ENCODE measurements around the gene GPR15LG. TPM values are rescaled to one million over a fixed set of nuclear protein-coding genes. Genes with fewer than 3 reads are reported as not detected.
A peak's percentile ranks its signal among the peaks of the same experiment; 100 is the strongest.
"Not testable (repeated sequence)": the region's sequence is repeated elsewhere in the genome, so short reads cannot be mapped to it uniquely, and the experiment has no call there.

The GPR15LG gene
- total RNA-seq, 1 donor from 2014 or later = 2.1 TPM

- no peak for DNase-seq
These were observed 6.8 kb upstream of the GPR15LG start for GRCh38 chr10:84166620-84167288.

GRCh38 chr10:84167289-84167653 is 6.3 kb upstream of the GPR15LG start:
- DNase-seq = not testable (repeated sequence)

DNA sequence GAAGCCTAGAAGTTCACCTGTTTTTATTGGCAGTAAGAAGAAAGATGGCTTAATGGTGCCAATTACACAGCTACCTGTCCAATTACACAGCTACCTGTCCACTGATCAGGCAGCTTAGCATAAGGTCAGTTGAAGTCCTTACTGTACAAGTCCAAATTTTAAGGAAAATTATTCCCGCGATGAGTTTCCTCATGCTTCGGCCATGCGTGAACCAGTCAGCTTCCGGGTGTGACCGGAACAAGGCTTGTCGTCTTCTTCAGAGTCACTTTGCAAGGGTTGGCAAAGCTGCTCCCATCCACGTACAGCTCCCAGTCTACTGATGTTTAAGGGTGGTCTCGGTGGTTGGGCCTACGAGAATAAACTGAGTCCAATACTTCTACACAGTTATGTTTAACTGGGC is 5.2 kb upstream of the GPR15LG start:
- not testable (repeated sequence) for DNase-seq

DNA sequence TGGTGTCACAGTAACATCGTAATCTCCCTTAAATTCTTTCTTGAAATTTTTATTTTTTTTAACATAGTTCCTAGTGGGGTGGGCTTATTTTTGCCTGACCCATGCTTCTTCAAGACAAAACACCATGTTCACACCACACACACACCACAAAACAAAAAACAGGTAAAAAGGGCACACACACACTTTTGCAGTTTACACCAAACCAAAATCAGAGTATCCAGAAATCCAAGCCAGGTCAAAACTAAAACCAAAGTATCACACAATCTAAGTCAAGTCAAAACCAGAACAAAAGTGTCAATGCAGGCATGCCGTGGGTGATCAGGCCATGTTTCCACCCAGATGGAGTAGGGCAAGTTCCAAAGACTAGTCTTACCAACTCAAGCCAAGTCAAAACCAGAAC is 2.4 kb upstream of the GPR15LG start:
- DNase-seq = not testable (repeated sequence)

DNA sequence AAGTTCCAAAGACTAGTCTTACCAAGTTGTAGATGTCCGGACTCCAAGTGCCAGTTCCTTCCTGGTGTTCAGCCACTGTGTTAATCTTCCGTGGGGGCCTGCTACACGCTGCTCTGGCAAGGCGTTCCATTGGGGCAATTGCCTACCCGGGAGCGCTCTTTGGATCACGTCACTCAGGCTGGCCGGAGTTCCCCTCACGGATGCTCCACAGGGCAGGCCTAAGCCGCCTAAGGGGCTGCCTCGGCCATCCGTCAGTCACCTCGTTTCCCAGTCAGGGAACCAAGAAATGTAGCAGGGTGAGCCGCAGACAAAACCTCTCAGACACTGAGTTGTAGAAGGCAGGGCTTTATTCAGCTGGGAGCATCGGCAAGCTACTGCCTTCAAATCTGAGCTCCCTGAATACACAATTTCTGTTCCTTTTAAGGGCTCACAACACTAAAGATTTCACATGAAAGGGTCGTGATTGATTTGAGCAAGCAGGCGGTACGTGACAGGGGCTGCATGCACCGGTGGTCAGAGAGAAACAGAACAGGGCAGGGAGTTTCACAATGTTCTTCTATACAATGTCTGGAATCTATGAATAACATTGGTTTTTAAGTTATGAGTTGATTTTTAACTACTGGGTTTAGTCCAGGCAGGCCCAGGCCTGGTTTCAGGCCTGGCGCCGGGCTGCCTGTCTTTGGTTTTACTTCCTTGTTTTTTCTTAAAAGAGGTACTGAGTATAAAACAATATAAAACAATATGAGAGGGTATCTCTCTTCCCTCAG is 1.7 kb upstream of the GPR15LG start:
- DNase-seq = not testable (repeated sequence)

GRCh38 chr10:84172467-84173356 is 889 bp upstream of the GPR15LG start:
- no peak for DNase-seq

- DNase-seq = no peak
These were observed 1.8 kb downstream of the GPR15LG start for GRCh38 chr10:84175436-84175835.

GRCh38 chr10:84176351-84176750 is 2.8 kb downstream of the GPR15LG start:
- no peak for DNase-seq

DNA sequence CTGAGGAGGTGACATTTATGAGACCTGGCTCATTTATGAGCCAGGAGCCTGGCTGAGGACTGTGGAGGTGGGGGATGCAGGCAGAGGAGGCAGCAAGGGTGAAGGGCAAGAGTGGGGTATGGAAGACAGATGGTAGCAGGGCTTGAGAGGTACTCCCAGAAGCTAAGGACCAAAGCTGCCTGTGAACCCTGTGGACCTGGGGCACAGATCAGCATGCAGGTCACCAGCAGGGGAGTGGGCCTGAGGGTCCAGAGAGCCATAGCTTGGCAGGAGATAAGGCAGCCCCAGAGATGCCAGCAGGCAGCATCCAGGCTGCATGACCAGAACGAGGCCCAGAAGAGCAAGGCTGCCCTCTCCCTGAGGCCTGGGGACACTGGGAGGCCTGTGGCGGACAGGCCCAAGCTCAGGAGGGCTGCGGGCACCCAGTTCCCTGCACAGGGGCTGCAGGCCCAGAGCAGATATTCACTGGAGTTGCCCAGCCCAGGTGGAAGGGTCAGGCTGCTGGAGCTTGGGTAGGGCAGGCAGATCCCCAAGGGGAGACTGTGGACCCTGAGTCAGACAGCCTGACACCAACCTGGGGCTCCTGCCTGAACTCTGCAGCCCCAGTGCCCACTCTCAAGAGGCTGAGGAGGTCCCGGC is 3.4 kb downstream of the GPR15LG start:
- no peak for DNase-seq

- DNase-seq = no peak
These were observed 4.0 kb downstream of the GPR15LG start for GRCh38 chr10:84177541-84178141.

GRCh38 chr10:84178160-84178609 is 4.6 kb downstream of the GPR15LG start:
- no peak for DNase-seq

- peak; percentile 36 for DNase-seq
These were observed 5.6 kb downstream of the GPR15LG start for GRCh38 chr10:84179059-84179710.

- not testable (repeated sequence) for DNase-seq
These were observed 6.8 kb downstream of the GPR15LG start for GRCh38 chr10:84180386-84180785.

DNA sequence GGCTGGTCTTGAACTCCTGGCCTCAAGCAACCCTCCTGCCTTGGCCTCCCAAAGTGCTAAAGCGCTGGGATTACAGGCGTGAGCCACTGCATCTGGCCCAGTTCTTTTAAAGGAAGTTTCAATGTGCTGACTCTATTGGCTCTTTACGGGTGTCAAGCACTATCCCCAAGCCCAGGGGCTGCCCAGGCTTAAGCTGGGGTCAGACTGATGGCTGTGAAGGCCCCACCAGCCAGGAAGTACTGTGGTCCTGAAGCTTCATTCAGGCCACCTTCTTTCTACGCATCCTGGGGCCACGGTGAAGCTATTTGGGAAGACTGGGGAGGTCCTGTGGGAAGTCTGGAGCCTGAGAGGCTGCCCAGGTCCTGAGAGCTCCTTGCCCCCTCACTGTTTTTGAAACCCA is 8.0 kb downstream of the GPR15LG start:
- DNase-seq = no peak

GRCh38 chr10:84184517-84184916 is 10.9 kb downstream of the GPR15LG start:
- DNase-seq = no peak

- no peak for DNase-seq
These were observed 12.1 kb downstream of the GPR15LG start for GRCh38 chr10:84185526-84186175.

- no peak for DNase-seq
These were observed 15.2 kb downstream of the GPR15LG start for GRCh38 chr10:84188815-84189214.

- no peak for DNase-seq
These were observed 17.0 kb downstream of the GPR15LG start for GRCh38 chr10:84190621-84191020.

DNA sequence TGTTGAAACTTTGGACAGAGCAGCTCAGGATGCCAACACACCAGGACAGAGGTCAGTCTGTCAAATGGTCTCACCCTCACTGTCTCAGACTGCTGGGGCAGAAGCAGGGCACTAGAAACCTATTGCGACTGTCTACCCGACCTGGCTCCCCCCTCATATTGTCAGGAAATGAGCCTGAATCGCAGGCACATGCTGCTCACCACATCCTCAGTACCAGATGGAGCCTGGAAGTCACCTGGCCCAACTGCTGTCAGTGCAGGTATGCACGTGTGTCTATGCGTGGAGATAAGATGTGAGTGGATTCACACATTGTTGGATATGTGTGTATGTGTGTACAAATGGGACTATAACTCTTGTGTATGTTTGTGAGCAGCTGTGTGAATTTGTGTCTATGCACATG is 17.5 kb downstream of the GPR15LG start:
- no peak for DNase-seq

DNA sequence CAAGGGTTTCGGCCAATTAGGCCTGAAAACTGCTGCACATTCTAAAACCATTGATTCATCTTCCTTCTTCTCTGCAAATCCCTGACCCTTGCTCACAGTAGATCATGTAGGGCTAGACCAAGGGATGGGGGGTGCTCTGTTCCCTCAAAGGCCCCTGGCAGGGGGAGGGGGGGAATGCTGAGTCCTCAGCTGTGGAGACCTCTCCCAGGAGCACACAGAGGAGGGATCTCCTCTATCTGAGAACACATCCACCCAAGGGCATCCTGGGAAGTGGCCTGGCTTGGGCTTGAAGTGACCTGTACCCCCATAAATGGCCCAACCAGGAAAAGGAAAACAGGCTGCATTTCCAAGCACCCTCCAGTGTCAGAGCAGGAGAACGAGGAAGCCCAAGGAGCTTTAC is 19.7 kb downstream of the GPR15LG start:
- no peak for DNase-seq

All from skin of body (tissue), 2 donors.